ENCODE data around the gene LACTB.
"Not testable (repeated sequence)": the region's sequence is repeated elsewhere in the genome, so short reads cannot be mapped to it uniquely, and the experiment has no call there.

The LACTB gene

GRCh38 chr15:63096178-63096577 is 25.5 kb upstream of the LACTB start:
- no peak overlapping the region for H3K9ac ChIP-seq (ENCODE audit: low read length)
- no peak overlapping the region for H3K27ac ChIP-seq (ENCODE audit: low read depth, low read length, poor library complexity, severe bottlenecking)
- no peaks in the 10 kb centered on the region for H3K9me3 ChIP-seq (ENCODE audit: low read length)
- no peaks in the 10 kb centered on the region for H3K27me3 ChIP-seq (ENCODE audit: insufficient read depth, low read length)
- H3K4me3 ChIP-seq (ENCODE audit: low read depth, low read length, poor library complexity, severe bottlenecking): no peak overlapping the region
- no peaks in the 10 kb centered on the region for H3F3A ChIP-seq (ENCODE audit: insufficient read depth, low read length)
- H3K36me3 ChIP-seq (ENCODE audit: insufficient read depth, low read length): no peaks in the 10 kb centered on the region
- no peaks in the 10 kb centered on the region for H4K20me1 ChIP-seq (ENCODE audit: insufficient read depth, low read length)
- H2AFZ ChIP-seq (ENCODE audit: low read length): no peak overlapping the region
- no peaks in the 10 kb centered on the region for H3K4me1 ChIP-seq (ENCODE audit: insufficient read depth, low read length, severe bottlenecking)
- TF ChIP-seq CTCF (IDR thresholded peaks at IDR 0.05; ENCODE audit: low read length): no peak
- no peak for TF ChIP-seq EZH2 (IDR thresholded peaks at IDR 0.05; ENCODE audit: borderline replicate concordance, low read length)
- H3K4me2 ChIP-seq (ENCODE audit: low read length): no peak overlapping the region
- no peaks in the 10 kb centered on the region for H3K9me2 ChIP-seq (ENCODE audit: low read depth, low read length)
- H3K79me2 ChIP-seq (ENCODE audit: insufficient read depth, low read length): no peaks in the 10 kb centered on the region

- H4K20me1 ChIP-seq (ENCODE audit: insufficient read depth, low read length); H3F3A ChIP-seq (ENCODE audit: insufficient read depth, low read length); H3K79me2 ChIP-seq (ENCODE audit: insufficient read depth, low read length); H3K4me2 ChIP-seq (ENCODE audit: low read length); H3K36me3 ChIP-seq (ENCODE audit: insufficient read depth, low read length); H3K27ac ChIP-seq (ENCODE audit: low read depth, low read length, poor library complexity, severe bottlenecking); H3K9ac ChIP-seq (ENCODE audit: low read length); H3K9me3 ChIP-seq (ENCODE audit: low read length); H3K4me3 ChIP-seq (ENCODE audit: low read depth, low read length, poor library complexity, severe bottlenecking); H2AFZ ChIP-seq (ENCODE audit: low read length); H3K27me3 ChIP-seq (ENCODE audit: insufficient read depth, low read length); H3K4me1 ChIP-seq (ENCODE audit: insufficient read depth, low read length, severe bottlenecking); H3K9me2 ChIP-seq (ENCODE audit: low read depth, low read length): not testable (repeated sequence)
These were observed 22.8 kb upstream of the LACTB start for GRCh38 chr15:63098901-63099300.

GRCh38 chr15:63099581-63099980 is 22.1 kb upstream of the LACTB start:
- not testable (repeated sequence) for H3K9ac ChIP-seq (ENCODE audit: low read length); H4K20me1 ChIP-seq (ENCODE audit: insufficient read depth, low read length); H3K27ac ChIP-seq (ENCODE audit: low read depth, low read length, poor library complexity, severe bottlenecking); H2AFZ ChIP-seq (ENCODE audit: low read length); H3K4me2 ChIP-seq (ENCODE audit: low read length); H3K79me2 ChIP-seq (ENCODE audit: insufficient read depth, low read length); H3K4me3 ChIP-seq (ENCODE audit: low read depth, low read length, poor library complexity, severe bottlenecking); H3K36me3 ChIP-seq (ENCODE audit: insufficient read depth, low read length); H3F3A ChIP-seq (ENCODE audit: insufficient read depth, low read length); H3K4me1 ChIP-seq (ENCODE audit: insufficient read depth, low read length, severe bottlenecking); H3K27me3 ChIP-seq (ENCODE audit: insufficient read depth, low read length); H3K9me3 ChIP-seq (ENCODE audit: low read length); H3K9me2 ChIP-seq (ENCODE audit: low read depth, low read length)

- Histone ChIP-seq H3K9ac (ENCODE audit: low read length) (no peak overlapping the region), H3K79me2 (ENCODE audit: insufficient read depth, low read length) (no peaks in the 10 kb centered on the region), H3K36me3 (ENCODE audit: insufficient read depth, low read length) (no peaks in the 10 kb centered on the region), H2AFZ (ENCODE audit: low read length) (no peak overlapping the region), H3K4me1 (ENCODE audit: insufficient read depth, low read length, severe bottlenecking) (no peaks in the 10 kb centered on the region), H3K27me3 (ENCODE audit: insufficient read depth, low read length) (no peaks in the 10 kb centered on the region), H3K9me3 (ENCODE audit: low read length) (0 out of 2 replicates have a peak, but pooled peaks cover 4% of the 10 kb centered on the region), H3K27ac (ENCODE audit: low read depth, low read length, poor library complexity, severe bottlenecking) (no peak overlapping the region), H3F3A (ENCODE audit: insufficient read depth, low read length) (no peaks in the 10 kb centered on the region), H3K4me3 (ENCODE audit: low read depth, low read length, poor library complexity, severe bottlenecking) (no peak overlapping the region), H3K4me2 (ENCODE audit: low read length) (no peak overlapping the region), H4K20me1 (ENCODE audit: insufficient read depth, low read length) (no peaks in the 10 kb centered on the region), H3K9me2 (ENCODE audit: low read depth, low read length) (no peaks in the 10 kb centered on the region)
- TF ChIP-seq EZH2 (IDR thresholded peaks at IDR 0.05; ENCODE audit: borderline replicate concordance, low read length) (no peak), CTCF (IDR thresholded peaks at IDR 0.05; ENCODE audit: low read length) (no peak)
These were observed 18.2 kb upstream of the LACTB start for GRCh38 chr15:63103416-63103815.
